Stimulated activated naive CD8-positive, alpha-beta T cell treated with anti-CD3 and anti-CD28 coated beads, Interleukin-15, amount 100 ng/mL, for 72 hours (primary cell): Measurements from ENCODE around the gene ALOX5.
A peak's percentile ranks its signal among the peaks of the same experiment; 100 is the strongest.

ENCODE experiments used
- ATAC-seq: fragments of 150-1000 bp; cut with Tn5 transposase; 2 replicates; pipeline ENCODE4 v1.10.0; 2021; ENCODE audit warnings: mild to moderate bottlenecking, moderate library complexity
- DNase-seq, 2 donors: peaks; one replicate each; pipeline ENCODE4 v3.0.0; 2021 to 2022
- H3K27ac Mint-ChIP-seq, 2 donors: one replicate each; pipeline ENCODE4 v1.8.0; 2022; ENCODE audit warnings: mild to moderate bottlenecking in 2 of 2, mixed read lengths in 2 of 2, moderate library complexity in 2 of 2
- H3K27me3 Mint-ChIP-seq: one replicate; pipeline ENCODE4 v1.8.0; 2022; ENCODE audit warnings: mixed read lengths
- H3K4me1 Mint-ChIP-seq: one replicate; pipeline ENCODE4 v1.8.0; 2022; ENCODE audit warnings: mild to moderate bottlenecking, mixed read lengths
- H3K4me3 Mint-ChIP-seq, 2 donors: one replicate each; pipeline ENCODE4 v1.8.0; 2022; ENCODE audit warnings: mild to moderate bottlenecking in 2 of 2, mixed read lengths in 2 of 2, moderate library complexity in 1 of 2
- H3K9me3 Mint-ChIP-seq, 2 donors: one replicate each; pipeline ENCODE4 v1.8.0; 2022; ENCODE audit warnings: mixed read lengths in 2 of 2

ALOX5 gene

DNA sequence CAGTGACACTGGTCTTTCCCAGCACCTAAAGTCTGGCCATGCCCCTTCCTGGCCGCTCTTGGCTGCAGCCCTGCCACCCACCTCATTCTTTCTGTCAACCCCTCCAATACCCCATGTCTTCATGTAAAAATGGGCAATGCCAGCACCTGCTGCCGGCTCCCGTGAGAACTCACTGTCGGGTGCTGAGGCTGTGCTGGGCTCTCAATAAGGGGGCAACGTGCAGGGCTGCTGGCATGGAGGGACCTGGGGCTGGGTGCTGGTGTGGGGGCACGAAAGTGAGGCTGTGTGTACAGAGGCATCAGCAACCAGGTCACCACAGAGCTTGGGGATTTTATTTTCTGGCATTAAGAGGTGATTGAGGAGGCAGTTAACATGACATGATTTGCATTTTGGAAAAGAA is 65.3 kb downstream of the ALOX5 start:
- H3K9me3 Mint-ChIP-seq: no peaks in the 10 kb centered on the region
- peak overlapping the region; percentile 68 to 91 for H3K27ac Mint-ChIP-seq
- no peak overlapping the region for H3K4me3 Mint-ChIP-seq

DNA sequence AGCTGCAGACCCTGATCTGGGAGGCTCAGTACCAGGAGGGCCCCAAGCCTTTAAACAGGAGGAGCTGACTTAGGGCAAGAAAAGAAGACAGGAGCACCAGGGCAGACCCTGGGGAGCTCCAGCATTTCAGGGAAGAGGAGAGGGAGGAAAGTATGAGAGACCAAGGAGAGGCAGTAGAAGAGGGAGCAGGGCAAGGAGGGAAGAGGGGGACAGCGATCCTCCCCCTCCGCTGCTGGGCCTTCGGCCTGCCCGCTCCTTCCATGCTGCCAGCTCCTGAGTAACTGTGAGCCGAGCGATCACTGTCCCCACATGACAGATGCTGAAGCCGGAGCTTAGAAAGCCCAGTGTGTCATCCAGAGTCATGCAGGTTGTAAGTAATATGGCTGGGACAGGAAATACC is 65.9 kb downstream of the ALOX5 start:
- Mint-ChIP-seq H3K27me3 (peaks cover 8% of the 10 kb centered on the region), H3K4me1 (peaks cover 6% of the 10 kb centered on the region), H3K27ac (peak overlapping the region; percentile 68 to 91), H3K4me3 (no peak overlapping the region), H3K9me3 (no peaks in the 10 kb centered on the region)
- ATAC-seq (no peak), DNase-seq (no peak)

More for the DNA sequence above, 65.3 kb downstream of the ALOX5 start:
- ATAC-seq (no peak), DNase-seq (no peak)
- H3K27me3 Mint-ChIP-seq: peaks cover 8% of the 10 kb centered on the region
- peaks cover 11% of the 10 kb centered on the region for H3K4me1 Mint-ChIP-seq

DNA sequence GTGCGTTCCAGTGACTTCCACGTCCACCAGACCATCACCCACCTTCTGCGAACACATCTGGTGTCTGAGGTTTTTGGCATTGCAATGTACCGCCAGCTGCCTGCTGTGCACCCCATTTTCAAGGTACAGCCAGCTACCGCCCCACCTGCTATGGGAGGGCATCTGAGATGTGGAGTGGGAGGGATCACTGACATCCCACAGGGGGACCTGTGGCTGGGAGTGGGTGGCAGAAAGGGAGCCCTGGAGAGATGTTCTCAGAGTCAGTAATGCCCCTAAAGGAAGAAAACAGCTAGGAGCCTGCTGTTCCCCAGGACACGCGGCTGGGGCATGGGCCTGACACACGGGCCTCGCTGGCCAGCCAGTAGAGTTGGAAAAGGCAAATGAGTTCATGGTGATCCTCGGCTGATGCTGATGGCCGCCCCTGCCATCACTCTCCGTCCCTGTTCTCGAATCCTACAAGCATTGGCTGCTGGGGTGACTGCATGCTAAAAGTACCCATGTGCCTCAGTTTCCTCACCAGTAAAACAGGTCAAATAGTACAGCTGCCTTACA is 66.6 kb downstream of the ALOX5 start:
- ATAC-seq (no peak), DNase-seq (no peak)
- H3K4me1 Mint-ChIP-seq: peaks cover 5% of the 10 kb centered on the region
- H3K27ac Mint-ChIP-seq: no peak overlapping the region
- H3K4me3 Mint-ChIP-seq: no peak overlapping the region
- no peaks in the 10 kb centered on the region for H3K9me3 Mint-ChIP-seq
- H3K27me3 Mint-ChIP-seq: peaks cover 8% of the 10 kb centered on the region

DNA sequence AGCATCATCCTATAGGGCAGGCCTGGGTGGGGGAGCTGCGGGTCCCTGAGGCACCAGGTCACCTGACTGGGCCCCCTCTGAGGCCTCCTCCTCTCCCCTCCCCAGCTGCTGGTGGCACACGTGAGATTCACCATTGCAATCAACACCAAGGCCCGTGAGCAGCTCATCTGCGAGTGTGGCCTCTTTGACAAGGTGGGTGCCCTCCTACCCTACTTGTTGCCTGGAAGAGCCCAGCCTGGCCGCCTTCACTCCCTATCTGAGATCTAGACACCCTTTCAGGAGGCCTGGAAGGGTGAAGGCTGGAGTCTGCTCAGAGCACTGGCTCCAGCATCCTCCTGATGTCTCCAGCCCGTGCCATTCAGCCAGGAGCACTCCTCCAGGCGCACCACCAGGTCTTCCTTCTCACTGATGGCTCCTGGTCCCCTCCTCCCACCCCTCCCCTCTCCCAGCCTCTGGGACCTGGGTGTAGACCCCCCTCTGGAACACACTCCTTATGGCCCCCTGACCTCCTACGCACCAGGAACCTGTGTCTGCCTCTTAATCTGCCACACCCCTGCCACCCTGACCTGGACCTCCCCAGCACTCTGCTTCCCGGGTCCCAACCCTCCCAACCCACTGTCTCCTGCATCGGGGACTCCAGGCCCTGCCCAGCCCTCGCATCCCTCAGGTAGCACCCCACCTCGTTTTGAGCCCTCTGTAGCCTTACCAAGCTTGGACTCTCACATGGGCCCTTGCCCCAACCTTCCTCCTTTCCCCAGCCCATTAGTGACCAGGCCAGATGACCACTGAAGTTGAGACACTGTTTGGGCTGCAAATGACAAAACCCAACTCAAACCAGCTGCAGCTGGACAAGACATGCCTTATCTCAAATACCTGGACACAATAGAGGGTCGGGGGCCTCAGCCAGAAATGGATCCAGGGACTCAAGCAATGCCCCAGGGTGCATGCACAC is 67.5 kb downstream of the ALOX5 start:
- no peak overlapping the region for H3K4me3 Mint-ChIP-seq
- ATAC-seq (no peak), DNase-seq (no peak)
- peak overlapping the region; percentile 5 to 71 for H3K27ac Mint-ChIP-seq
- no peaks in the 10 kb centered on the region for H3K9me3 Mint-ChIP-seq
- peaks cover 5% of the 10 kb centered on the region for H3K4me1 Mint-ChIP-seq
- peaks cover 8% of the 10 kb centered on the region for H3K27me3 Mint-ChIP-seq

DNA sequence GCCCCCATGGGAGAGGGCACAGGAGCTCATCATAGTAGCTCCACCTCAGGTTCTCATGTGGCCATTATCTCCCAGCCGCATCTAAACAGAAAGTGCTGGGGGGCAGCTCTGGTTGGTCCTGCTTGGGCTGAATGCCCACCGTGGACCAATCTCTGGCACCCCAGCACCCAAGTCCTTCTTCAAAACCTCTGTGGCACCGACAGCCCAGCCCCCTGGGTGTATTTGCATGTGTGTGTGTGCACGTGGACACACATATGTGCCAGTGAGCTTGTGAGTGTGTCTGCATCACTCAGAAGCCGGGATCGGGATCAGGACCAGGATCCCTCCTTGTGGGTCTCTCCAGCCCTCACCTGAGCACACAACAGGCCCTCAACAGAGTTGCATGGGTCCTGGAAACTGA is 68.2 kb downstream of the ALOX5 start:
- Mint-ChIP-seq H3K27me3 (peaks cover 8% of the 10 kb centered on the region), H3K9me3 (no peaks in the 10 kb centered on the region), H3K27ac (no peak overlapping the region), H3K4me1 (peaks cover 5% of the 10 kb centered on the region), H3K4me3 (no peak overlapping the region)
- ATAC-seq: no peak
- DNase-seq: no peak

DNA sequence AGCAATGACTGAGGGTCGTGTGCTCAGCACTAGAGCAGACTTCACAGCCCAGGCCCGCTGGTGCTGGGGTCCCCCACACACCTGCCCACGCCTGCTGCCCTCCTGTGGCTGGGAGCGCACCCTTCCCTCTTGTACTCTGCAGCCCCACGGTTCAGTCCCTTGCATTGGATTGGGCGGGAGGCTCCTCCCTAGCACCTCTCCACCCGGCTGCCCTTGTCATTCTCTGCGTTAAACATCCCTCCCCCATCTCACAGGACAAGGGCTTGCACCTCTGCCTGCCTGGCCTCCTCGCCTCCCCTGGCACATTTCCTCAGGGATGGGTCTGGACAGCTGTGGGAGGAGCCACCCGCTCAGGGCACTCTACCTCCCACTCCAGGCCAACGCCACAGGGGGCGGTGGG is 68.6 kb downstream of the ALOX5 start:
- DNase-seq (no peak), ATAC-seq (peak; percentile 29)
- Mint-ChIP-seq H3K27me3 (peaks cover 8% of the 10 kb centered on the region), H3K4me1 (peaks cover 5% of the 10 kb centered on the region), H3K9me3 (no peaks in the 10 kb centered on the region), H3K4me3 (no peak overlapping the region), H3K27ac (peak overlapping the region in 1 of 2 donors; percentile 92)

DNA sequence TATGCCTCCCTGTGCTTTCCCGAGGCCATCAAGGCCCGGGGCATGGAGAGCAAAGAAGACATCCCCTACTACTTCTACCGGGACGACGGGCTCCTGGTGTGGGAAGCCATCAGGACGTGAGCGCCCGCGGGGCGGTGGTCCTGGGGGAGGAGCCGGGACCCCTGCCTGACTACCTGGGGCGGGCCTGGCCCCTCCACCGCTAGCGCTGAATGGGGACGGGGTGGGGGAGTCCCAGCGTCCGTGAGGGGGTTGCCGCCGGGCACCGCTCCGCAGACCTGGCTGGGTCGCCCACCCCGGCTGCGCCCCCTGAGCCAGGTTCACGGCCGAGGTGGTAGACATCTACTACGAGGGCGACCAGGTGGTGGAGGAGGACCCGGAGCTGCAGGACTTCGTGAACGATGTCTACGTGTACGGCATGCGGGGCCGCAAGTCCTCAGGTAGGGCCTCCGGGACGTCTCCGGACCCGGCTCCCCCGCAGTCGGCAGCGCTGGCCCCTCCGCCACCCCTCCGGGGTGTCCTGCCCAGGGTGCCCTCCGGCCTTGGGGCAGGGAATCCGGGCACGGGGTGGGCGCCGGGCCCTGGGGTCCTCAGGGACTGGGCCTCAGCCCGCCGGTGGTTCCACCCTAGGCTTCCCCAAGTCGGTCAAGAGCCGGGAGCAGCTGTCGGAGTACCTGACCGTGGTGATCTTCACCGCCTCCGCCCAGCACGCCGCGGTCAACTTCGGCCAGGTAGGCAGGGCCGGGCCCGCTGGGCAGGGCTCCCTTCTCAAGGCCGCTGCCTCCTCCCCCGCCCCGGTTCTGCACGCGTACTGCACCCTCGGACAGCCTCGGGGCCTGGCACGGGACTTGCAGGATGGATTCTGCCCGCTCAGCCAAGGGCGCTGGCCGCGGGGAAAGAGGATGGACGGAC is 69.3 kb downstream of the ALOX5 start:
- H3K27me3 Mint-ChIP-seq: peaks cover 8% of the 10 kb centered on the region
- no peak overlapping the region for H3K4me3 Mint-ChIP-seq
- DNase-seq (no peak), ATAC-seq (peak; percentile 63)
- H3K4me1 Mint-ChIP-seq: peaks cover 5% of the 10 kb centered on the region
- H3K27ac Mint-ChIP-seq: no peak overlapping the region
- no peaks in the 10 kb centered on the region for H3K9me3 Mint-ChIP-seq

DNA sequence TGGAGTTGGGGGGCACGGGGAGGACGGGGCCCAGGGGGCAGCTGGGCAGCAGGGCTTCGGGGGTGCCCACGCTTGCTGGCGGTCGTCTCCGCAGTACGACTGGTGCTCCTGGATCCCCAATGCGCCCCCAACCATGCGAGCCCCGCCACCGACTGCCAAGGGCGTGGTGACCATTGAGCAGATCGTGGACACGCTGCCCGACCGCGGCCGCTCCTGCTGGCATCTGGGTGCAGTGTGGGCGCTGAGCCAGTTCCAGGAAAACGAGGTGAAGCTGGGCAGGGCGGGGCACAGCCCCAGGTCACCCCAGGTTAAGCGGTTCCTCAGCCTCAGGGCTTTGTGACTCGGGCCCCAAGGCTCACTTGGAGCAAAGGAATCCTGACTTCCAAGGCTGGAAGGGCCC is 70.0 kb downstream of the ALOX5 start:
- no peaks in the 10 kb centered on the region for H3K9me3 Mint-ChIP-seq
- peaks cover 5% of the 10 kb centered on the region for H3K4me1 Mint-ChIP-seq
- DNase-seq: no peak
- no peak overlapping the region for H3K27ac Mint-ChIP-seq
- peaks cover 8% of the 10 kb centered on the region for H3K27me3 Mint-ChIP-seq
- no peak overlapping the region for H3K4me3 Mint-ChIP-seq
- peak; percentile 10 for ATAC-seq

DNA sequence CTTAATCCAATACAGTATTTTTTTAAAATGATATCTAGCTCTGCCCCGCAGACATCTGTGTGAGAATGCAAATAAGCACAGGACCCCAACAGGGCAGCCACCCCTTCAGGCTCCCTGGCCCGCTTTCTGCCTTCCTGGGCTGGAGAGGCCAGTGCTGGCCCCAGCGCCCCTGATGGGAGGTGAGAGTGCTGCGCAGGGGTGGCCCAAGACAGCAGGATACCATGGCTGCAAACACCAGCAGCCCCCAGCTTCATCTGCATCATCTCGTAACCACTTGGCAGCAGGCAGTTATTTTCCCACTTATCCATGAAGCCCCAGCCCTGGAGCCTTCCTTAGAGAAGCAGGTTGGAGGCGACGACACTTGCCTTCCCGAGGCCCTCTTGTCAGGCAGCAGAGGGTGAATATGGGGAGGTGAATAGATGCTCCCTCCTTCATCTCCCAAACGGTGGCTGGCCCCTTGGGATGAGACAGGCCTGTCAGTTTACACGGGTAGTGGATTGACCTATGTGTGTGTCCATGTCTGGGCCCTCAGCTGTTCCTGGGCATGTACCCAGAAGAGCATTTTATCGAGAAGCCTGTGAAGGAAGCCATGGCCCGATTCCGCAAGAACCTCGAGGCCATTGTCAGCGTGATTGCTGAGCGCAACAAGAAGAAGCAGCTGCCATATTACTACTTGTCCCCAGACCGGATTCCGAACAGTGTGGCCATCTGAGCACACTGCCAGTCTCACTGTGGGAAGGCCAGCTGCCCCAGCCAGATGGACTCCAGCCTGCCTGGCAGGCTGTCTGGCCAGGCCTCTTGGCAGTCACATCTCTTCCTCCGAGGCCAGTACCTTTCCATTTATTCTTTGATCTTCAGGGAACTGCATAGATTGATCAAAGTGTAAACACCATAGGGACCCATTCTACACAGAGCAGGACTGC is 71.2 kb downstream of the ALOX5 start:
- no peak for DNase-seq
- no peak for ATAC-seq
- H3K4me1 Mint-ChIP-seq: no peaks in the 10 kb centered on the region
- H3K27me3 Mint-ChIP-seq: no peaks in the 10 kb centered on the region
- no peaks in the 10 kb centered on the region for H3K9me3 Mint-ChIP-seq
- H3K27ac Mint-ChIP-seq: peak overlapping the region in 1 of 2 donors; percentile 25
- H3K4me3 Mint-ChIP-seq: no peak overlapping the region

DNA sequence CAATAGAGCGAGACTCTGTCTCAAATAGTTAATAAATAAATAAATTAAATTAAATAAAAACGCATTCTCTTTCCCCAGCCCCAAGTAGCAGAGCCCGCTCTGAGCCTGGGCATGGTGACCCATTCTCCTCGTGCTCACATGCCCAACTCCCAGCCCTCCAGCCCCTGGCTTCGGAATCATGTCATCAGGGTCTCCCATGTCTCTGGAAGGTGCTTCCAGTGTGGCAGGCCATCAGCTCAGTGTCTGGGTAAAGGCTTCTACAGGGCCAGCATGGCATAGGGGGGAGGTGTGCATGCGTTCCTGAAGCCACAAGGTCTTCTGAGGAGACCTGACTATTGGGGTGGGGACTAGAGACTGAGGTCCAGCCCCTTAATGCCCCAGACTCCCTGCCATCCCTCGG is 72.8 kb downstream of the ALOX5 start:
- H3K27ac Mint-ChIP-seq: no peak overlapping the region
- peaks cover 9% of the 10 kb centered on the region for H3K4me1 Mint-ChIP-seq
- DNase-seq: no peak
- ATAC-seq: no peak
- H3K4me3 Mint-ChIP-seq: no peak overlapping the region
- no peaks in the 10 kb centered on the region for H3K9me3 Mint-ChIP-seq
- H3K27me3 Mint-ChIP-seq: no peaks in the 10 kb centered on the region

DNA sequence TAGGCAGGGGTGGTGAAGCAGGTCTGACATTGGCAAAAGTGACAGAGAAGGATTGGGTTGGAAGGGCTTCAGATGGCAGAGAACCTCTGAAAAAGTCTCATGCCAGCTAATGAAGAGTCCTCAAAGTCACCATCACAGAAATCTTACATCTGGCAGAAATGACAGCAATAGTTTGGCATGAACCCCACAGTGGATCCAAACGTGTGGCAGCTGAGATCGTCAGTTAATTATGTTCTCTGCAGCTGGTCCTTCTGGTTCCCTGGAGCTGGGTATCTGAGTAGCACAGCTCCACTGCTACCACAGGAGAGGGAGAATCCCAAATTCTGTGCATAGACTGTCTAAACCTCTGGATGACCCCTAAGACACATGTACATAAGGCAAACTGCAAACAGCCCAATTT is 73.4 kb downstream of the ALOX5 start:
- ATAC-seq: no peak
- Mint-ChIP-seq H3K27me3 (no peaks in the 10 kb centered on the region), H3K9me3 (no peaks in the 10 kb centered on the region), H3K4me3 (no peak overlapping the region), H3K27ac (no peak overlapping the region), H3K4me1 (peaks cover 12% of the 10 kb centered on the region)
- no peak for DNase-seq

DNA sequence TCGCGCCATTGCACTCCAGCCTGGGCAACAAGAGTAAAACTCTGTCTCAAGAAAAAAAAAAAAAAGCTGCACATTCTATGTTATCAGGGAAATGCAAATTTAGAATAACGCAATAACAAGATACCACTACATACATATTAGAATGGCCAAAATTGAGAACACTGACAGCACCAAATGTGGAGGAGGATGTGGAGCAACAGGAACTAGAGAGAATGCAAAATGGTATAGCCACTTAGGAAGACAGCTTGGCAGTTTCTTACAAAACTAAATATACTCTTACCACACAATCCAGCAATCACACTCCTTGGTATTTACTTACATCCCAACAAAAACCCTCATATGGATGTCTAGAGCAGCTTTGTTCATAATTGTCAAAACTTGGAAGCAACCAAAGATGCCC is 76.8 kb downstream of the ALOX5 start:
- peak overlapping the region in 1 of 2 donors; percentile 66 for H3K27ac Mint-ChIP-seq
- no peaks in the 10 kb centered on the region for H3K27me3 Mint-ChIP-seq
- H3K9me3 Mint-ChIP-seq: no peaks in the 10 kb centered on the region
- DNase-seq (no peak), ATAC-seq (no peak)
- H3K4me3 Mint-ChIP-seq: no peak overlapping the region
- H3K4me1 Mint-ChIP-seq: peaks cover 41% of the 10 kb centered on the region

DNA sequence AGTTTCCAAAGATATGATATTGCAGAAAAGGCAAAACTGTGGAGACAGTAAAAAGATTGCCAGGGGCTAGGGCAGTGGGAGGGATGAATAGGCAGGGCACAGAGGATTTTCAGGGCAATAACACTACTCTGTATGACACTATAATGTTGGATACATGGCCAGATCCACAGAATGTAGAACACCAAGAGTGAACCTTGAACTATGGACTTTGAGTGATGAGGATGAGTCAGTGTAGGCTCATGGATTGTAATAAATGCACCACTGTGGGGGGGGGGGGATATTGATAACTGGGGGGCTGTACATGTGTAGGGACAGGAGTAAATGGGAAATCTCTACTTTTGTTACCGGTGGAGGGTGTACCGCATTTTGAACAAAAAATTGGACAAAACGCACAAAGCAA is 77.4 kb downstream of the ALOX5 start:
- no peak overlapping the region for H3K27ac Mint-ChIP-seq
- ATAC-seq (no peak), DNase-seq (no peak)
- H3K27me3 Mint-ChIP-seq: no peaks in the 10 kb centered on the region
- peaks cover 44% of the 10 kb centered on the region for H3K4me1 Mint-ChIP-seq
- no peak overlapping the region for H3K4me3 Mint-ChIP-seq
- no peaks in the 10 kb centered on the region for H3K9me3 Mint-ChIP-seq

DNA sequence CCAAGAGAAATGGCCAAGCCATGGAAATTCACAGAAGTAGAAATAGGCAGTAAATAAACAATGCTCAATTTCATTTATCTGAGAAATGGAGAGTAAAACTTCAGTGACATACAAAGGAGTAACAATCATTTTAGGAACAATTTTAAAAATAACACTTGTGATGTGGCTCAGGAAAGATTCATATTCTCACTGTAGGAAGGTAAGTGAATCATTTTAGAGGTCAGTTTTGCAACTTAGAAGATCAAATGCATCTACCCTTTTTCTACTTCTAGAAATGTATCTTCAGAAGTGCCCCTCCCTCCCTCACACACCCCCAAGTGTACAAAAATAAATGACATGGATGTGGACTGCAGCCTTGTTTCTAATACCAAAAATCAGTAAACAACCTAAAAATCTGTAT is 78.3 kb downstream of the ALOX5 start:
- peak; percentile 53 for ATAC-seq
- Mint-ChIP-seq H3K27me3 (no peaks in the 10 kb centered on the region), H3K27ac (peak overlapping the region in 1 of 2 donors; percentile 33), H3K9me3 (no peaks in the 10 kb centered on the region), H3K4me1 (peaks cover 44% of the 10 kb centered on the region), H3K4me3 (no peak overlapping the region)
- DNase-seq: no peak
